Measurements from ENCODE around the gene NEDD4L.
"Not testable (repeated sequence)": the region's sequence is repeated elsewhere in the genome, so short reads cannot be mapped to it uniquely, and the experiment has no call there.

The NEDD4L gene

DNA sequence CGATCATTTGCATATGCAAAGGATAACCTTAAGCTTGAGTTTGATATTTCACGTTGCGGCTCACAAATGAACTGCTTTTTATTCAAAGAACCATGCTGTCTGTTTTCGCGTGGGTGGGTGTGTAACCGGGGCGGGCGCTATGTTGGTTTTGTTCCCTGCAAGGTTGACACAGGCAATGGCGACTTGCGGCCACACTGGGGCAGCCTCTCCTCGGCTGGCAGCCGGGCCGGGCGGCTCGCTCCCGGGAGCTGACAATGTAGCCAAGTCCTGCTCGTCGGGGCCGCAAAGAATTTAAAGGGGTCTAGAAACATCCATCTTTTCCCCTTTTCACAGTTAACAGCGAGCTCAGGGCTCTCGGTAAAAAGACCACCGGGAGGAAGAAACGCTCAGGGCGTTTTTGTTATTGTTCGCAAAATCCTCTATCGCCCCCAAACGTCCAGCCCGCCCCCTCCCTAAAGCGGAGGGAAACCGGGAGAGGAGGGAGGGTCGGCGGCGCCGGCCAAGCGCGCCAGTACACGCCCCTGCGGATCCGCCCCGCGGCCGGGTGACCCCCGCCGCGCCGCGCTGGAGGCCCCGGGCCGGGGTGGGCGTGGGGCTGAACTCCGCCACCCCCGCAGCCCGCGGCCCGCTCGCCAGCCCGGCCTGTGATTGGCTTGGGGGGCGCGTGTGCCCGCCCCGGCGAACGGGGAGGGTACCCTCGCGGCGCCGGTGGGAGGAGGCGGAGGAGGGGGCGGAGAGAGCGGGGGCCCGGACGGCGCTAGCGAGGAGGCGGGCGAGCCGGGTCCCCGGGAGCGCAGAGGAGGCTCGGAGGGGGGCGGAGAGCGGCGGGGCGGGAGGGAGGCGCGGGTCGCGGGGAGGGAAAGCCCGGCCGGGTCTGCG is at the start of gene NEDD4L:
NEDD4L (plus strand) TSS at position 736 of the 879 bp plus-strand sequence. CDS start 435 bp downstream, outside the sequence.
- POLR2A ChIA-PET: no interaction called here
- TF ChIP-seq CTCF (IDR thresholded peaks at IDR 0.05; ENCODE audit: control extremely low read depth, extremely low read depth, low read depth, missing control alignments): peak; percentile 73
- peak; percentile 87 for DNase-seq (ENCODE audit: extremely low spot score)
- CTCF ChIA-PET: interaction anchor here (0.7 to 3.4 kb wide), 32 partner anchors 8 to 718 kb away, joined by 3 to 39 read pairs (median 4); no protein-coding TSS in a partner anchor

- POLR2A ChIA-PET: no interaction called here
- no peak for DNase-seq (ENCODE audit: extremely low spot score)
- CTCF ChIA-PET: interaction anchor here (0.7 to 1.2 kb wide), 3 partner anchors 11 to 113 kb away, joined by 3 read pairs; no protein-coding TSS in a partner anchor
- TF ChIP-seq CTCF (IDR thresholded peaks at IDR 0.05; ENCODE audit: control extremely low read depth, extremely low read depth, low read depth, missing control alignments): no peak
These were observed 48.7 kb upstream of the NEDD4L start for GRCh38 chr18:57995331-57995730.

- DNase-seq (ENCODE audit: extremely low spot score); POLR2A ChIA-PET: not testable (repeated sequence)
- CTCF ChIA-PET: interaction anchor here (0.6 to 1.5 kb wide), 3 partner anchors 18 to 139 kb away, joined by 3 to 4 read pairs (median 3); no protein-coding TSS in a partner anchor
These were observed 47.1 kb upstream of the NEDD4L start for GRCh38 chr18:57996894-57997293.

- no peak for DNase-seq (ENCODE audit: extremely low spot score)
- CTCF ChIA-PET: interaction anchor here (1.2 to 1.5 kb wide), 2 partner anchors 17 to 19 kb away, joined by 3 to 4 read pairs; no protein-coding TSS in a partner anchor
- POLR2A ChIA-PET: no interaction called here
- no peak for TF ChIP-seq CTCF (IDR thresholded peaks at IDR 0.05; ENCODE audit: control extremely low read depth, extremely low read depth, low read depth, missing control alignments)
These were observed 46.2 kb upstream of the NEDD4L start for GRCh38 chr18:57997820-57998219.

- no peak for DNase-seq (ENCODE audit: extremely low spot score)
- TF ChIP-seq CTCF (IDR thresholded peaks at IDR 0.05; ENCODE audit: control extremely low read depth, extremely low read depth, low read depth, missing control alignments): no peak
- ChIA-PET CTCF (interaction anchor here (1.2 to 1.5 kb wide), 2 partner anchors 11 to 20 kb away, joined by 4 read pairs; no protein-coding TSS in a partner anchor), POLR2A (no interaction called here)
These were observed 45.6 kb upstream of the NEDD4L start for GRCh38 chr18:57998461-57998860.

GRCh38 chr18:58004317-58004716 is 39.7 kb upstream of the NEDD4L start:
- CTCF ChIA-PET: interaction anchor here (0.9 to 1.2 kb wide), 2 partner anchors 13 to 132 kb away, joined by 3 read pairs; no protein-coding TSS in a partner anchor
- POLR2A ChIA-PET: no interaction called here
- no peak for DNase-seq (ENCODE audit: extremely low spot score)

More at GRCh38 chr18:58004317-58004716, 39.7 kb upstream of the NEDD4L start:
- no peak for TF ChIP-seq CTCF (IDR thresholded peaks at IDR 0.05; ENCODE audit: control extremely low read depth, extremely low read depth, low read depth, missing control alignments)
